ENCODE results near the gene GRIN2A.

DNA sequence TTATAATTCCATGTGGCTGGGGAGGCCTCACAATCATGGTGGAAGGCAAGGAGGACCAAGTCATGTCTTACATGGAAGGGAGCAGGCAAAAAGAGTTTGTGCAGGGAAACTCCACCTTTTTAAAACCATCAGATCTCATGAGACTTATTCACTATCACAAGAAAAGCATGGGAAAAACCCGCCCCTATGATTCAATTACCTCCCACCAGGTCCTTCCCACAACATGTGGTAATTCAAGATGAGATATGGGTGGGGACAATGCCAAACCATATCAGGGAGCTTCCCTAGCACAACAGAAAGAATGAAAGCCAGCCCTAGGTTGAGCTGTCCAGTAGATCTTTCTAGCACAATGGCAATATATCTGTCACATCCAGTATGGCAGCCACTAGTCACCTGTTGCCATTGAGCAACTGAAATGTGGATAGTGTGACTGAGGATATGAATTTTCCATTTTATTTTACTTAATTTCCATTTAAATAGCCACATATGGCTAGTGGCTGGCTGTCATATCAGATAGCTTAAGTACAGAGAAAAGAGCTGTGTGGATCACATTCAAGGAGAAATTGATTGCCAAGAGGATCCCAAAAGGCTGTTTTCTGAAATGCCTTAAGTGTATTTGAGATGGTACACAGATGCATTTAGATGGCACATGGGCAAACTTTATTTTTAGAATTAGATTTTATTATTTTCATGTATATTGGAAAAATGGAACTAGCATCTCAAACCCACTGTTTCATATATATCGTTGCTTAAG is 273.0 kb downstream of the GRIN2A start:
- no peak for TF ChIP-seq BACH2 (CRISPR knock-in tag; IDR thresholded peaks at IDR 0.05; ENCODE audit: borderline replicate concordance)
- no peak for TF ChIP-seq RARB (CRISPR knock-in tag; IDR thresholded peaks at IDR 0.05)
- TF ChIP-seq ZNF8 (CRISPR knock-in tag; IDR thresholded peaks at IDR 0.05) = no peak
- TF ChIP-seq OSR1 (CRISPR knock-in tag; IDR thresholded peaks at IDR 0.05) = no peak

All from SK-N-SH treated with all-trans-retinoic acid at 6 μM for 48 hours (cell line).